Astrocyte (in vitro differentiated cells and primary cell): ENCODE measurements around the gene S100A14. TPM values are rescaled to one million over a fixed set of nuclear protein-coding genes. Genes with fewer than 3 reads are reported as not detected.
A peak's percentile ranks its signal among the peaks of the same experiment; 100 is the strongest.

Experiments used
- DNase-seq: peaks from one replicate; pipeline ENCODE4 v3.0.0-alpha.2; 2010; ENCODE audit warnings: low read depth
- FAIRE-seq: peaks from 2 replicates; lab custom pipeline; 2011; peaks lifted over from hg19 to GRCh38; lab: Jason Lieb, UNC
- H2AFZ ChIP-seq: 2 replicates; pipeline ENCODE4 v1.6.0; 2012; ENCODE audit warnings: low read depth, low read length, inconsistent platforms
- H3K27ac ChIP-seq: 2 replicates; pipeline ENCODE4 v1.5.1; 2011; ENCODE audit warnings: low read depth, low read length, inconsistent platforms
- H3K27me3 ChIP-seq: 2 replicates; pipeline ENCODE4 v1.6.0; 2011; ENCODE audit warnings: low read length, inconsistent platforms; ENCODE audit not compliant: insufficient read depth
- H3K36me3 ChIP-seq: 2 replicates; pipeline ENCODE4 v1.5.1; 2011; ENCODE audit warnings: low read length, inconsistent platforms; ENCODE audit not compliant: insufficient read depth
- H3K4me1 ChIP-seq: 2 replicates; pipeline ENCODE4 v1.5.1; 2011; ENCODE audit warnings: low read length, inconsistent platforms; ENCODE audit not compliant: insufficient read depth
- H3K4me2 ChIP-seq: 2 replicates; pipeline ENCODE4 v1.6.0; 2012; ENCODE audit warnings: low read length, inconsistent platforms
- H3K4me3 ChIP-seq: 2 replicates; pipeline ENCODE4 v1.5.1; 2011; ENCODE audit warnings: low read depth, mild to moderate bottlenecking, low read length, inconsistent platforms; ENCODE audit not compliant: insufficient read depth
- H3K79me2 ChIP-seq: 2 replicates; pipeline ENCODE4 v1.6.0; 2012; ENCODE audit warnings: mild to moderate bottlenecking, low read length, inconsistent platforms; ENCODE audit not compliant: insufficient read depth
- H3K9ac ChIP-seq: 2 replicates; pipeline ENCODE4 v1.6.0; 2012; ENCODE audit warnings: mild to moderate bottlenecking, low read length, inconsistent platforms
- H3K9me3 ChIP-seq: 2 replicates; pipeline ENCODE4 v1.5.1; 2012; ENCODE audit warnings: low read depth, mild to moderate bottlenecking, low read length, inconsistent platforms; ENCODE audit not compliant: insufficient read depth
- H4K20me1 ChIP-seq: 2 replicates; pipeline ENCODE4 v1.6.0; 2012; ENCODE audit warnings: low read length, inconsistent platforms; ENCODE audit not compliant: insufficient read depth
- H3K27ac Mint-ChIP-seq: one replicate; pipeline ENCODE4 v1.8.0; 2021; ENCODE audit warnings: mild to moderate bottlenecking, mixed read lengths; ENCODE audit not compliant: unreplicated experiment
- H3K27me3 Mint-ChIP-seq: one replicate; pipeline ENCODE4 v1.8.0; 2021; ENCODE audit warnings: low read depth, mixed read lengths; ENCODE audit not compliant: unreplicated experiment
- H3K36me3 Mint-ChIP-seq: one replicate; pipeline ENCODE4 v1.8.0; 2021; ENCODE audit warnings: low read depth, mixed read lengths; ENCODE audit not compliant: unreplicated experiment
- H3K4me1 Mint-ChIP-seq: one replicate; pipeline ENCODE4 v1.8.0; 2021; ENCODE audit warnings: low read depth, mixed read lengths; ENCODE audit not compliant: unreplicated experiment
- H3K4me3 Mint-ChIP-seq: one replicate; pipeline ENCODE4 v1.8.0; 2021; ENCODE audit warnings: mild to moderate bottlenecking, moderate library complexity, mixed read lengths; ENCODE audit not compliant: unreplicated experiment
- H3K9me3 Mint-ChIP-seq: one replicate; pipeline ENCODE4 v1.8.0; 2021; ENCODE audit warnings: mild to moderate bottlenecking, mixed read lengths; ENCODE audit not compliant: unreplicated experiment
- CTCF ChIP-seq: IDR thresholded peaks from 2 replicates; pipeline ENCODE4 v1.5.1; 2011; ENCODE audit warnings: low read depth, mild to moderate bottlenecking, inconsistent platforms, low read length, moderate library complexity; ENCODE audit not compliant: insufficient read depth
- EZH2 ChIP-seq: IDR thresholded peaks from 2 replicates; pipeline ENCODE4 v1.6.1; 2012; ENCODE audit warnings: mild to moderate bottlenecking, low read length, inconsistent platforms; ENCODE audit not compliant: insufficient read depth
- total RNA-seq: library from RNA; stranded (reverse); gene quantifications from 2 replicates; pipeline ENCODE4 v1.2.1, GENCODE V29; 2021

The S100A14 gene
- total RNA-seq, 1 donor from 2014 or later: 0.57 TPM

GRCh38 chr1:153613406-153613805 is 2.7 kb downstream of the S100A14 start:
- no peak overlapping the region for H3K27ac Mint-ChIP-seq
- H3K4me3 Mint-ChIP-seq: no peak overlapping the region
- no peak overlapping the region for H3K4me3 ChIP-seq
- H2AFZ ChIP-seq: no peak overlapping the region
- H3K9ac ChIP-seq: peak overlapping the region; percentile 98
- peak overlapping the region; percentile 89 for H3K27ac ChIP-seq
- DNase-seq (no peak), FAIRE-seq (no peak)
- peak overlapping the region; percentile 87 for H3K4me2 ChIP-seq
- H3K36me3 Mint-ChIP-seq: peaks cover 4% of the 10 kb centered on the region
- H3K4me1 ChIP-seq: peaks cover 38% of the 10 kb centered on the region
- H3K79me2 ChIP-seq: peaks cover 51% of the 10 kb centered on the region
- H3K4me1 Mint-ChIP-seq: peaks cover 20% of the 10 kb centered on the region
- H4K20me1 ChIP-seq: peaks cover 7% of the 10 kb centered on the region
- no peaks in the 10 kb centered on the region for H3K9me3 ChIP-seq
- H3K36me3 ChIP-seq: no peaks in the 10 kb centered on the region
- no peaks in the 10 kb centered on the region for H3K27me3 ChIP-seq
- TF ChIP-seq EZH2 (no peak), CTCF (no peak)
- H3K27me3 Mint-ChIP-seq: no peaks in the 10 kb centered on the region
- H3K9me3 Mint-ChIP-seq: no peaks in the 10 kb centered on the region

- H3K27ac ChIP-seq: peak within 1 kb of the TSS; percentile 89
- FAIRE-seq (no peak), DNase-seq (peak; percentile 57)
- peak within 1 kb of the TSS; percentile 98 for H3K9ac ChIP-seq
- H3K9me3 Mint-ChIP-seq: no peaks in the 10 kb centered on the region
- H2AFZ ChIP-seq: peak within 1 kb of the TSS; percentile 26
- peak within 1 kb of the TSS; percentile 93 for H3K4me3 ChIP-seq
- H3K27me3 ChIP-seq: no peaks in the 10 kb centered on the region
- peaks cover 7% of the 10 kb centered on the region for H4K20me1 ChIP-seq
- H3K4me2 ChIP-seq: peak within 1 kb of the TSS; percentile 87
- H3K36me3 Mint-ChIP-seq: peaks cover 6% of the 10 kb centered on the region
- H3K4me1 ChIP-seq: peaks cover 44% of the 10 kb centered on the region
- TF ChIP-seq EZH2 (no peak), CTCF (no peak)
- peaks cover 20% of the 10 kb centered on the region for H3K4me1 Mint-ChIP-seq
- peaks cover under 1% of the 10 kb centered on the region for H3K36me3 ChIP-seq
- H3K27me3 Mint-ChIP-seq: no peaks in the 10 kb centered on the region
- no peaks in the 10 kb centered on the region for H3K9me3 ChIP-seq
- peak within 1 kb of the TSS; percentile 63 for H3K4me3 Mint-ChIP-seq
- H3K79me2 ChIP-seq: peaks cover 56% of the 10 kb centered on the region
- peak within 1 kb of the TSS; percentile 66 for H3K27ac Mint-ChIP-seq
Measured at GRCh38 chr1:153612755-153613331, 3.3 kb downstream of the S100A14 start, which contains the start of gene S100A16. TSS of gene S100A16 (minus strand) at chr1:153613137. CDS start at chr1:153608151, 4,986 bp downstream.
